GM12865 (cell line): Measurements from ENCODE around the gene SGCD.

Experiments
- DNase-seq: peaks from one replicate; pipeline ENCODE4 v3.0.0; 2010; ENCODE audit warnings: low read depth
- H3K4me3 ChIP-seq: 2 replicates; pipeline ENCODE4 v1.5.1; 2011; ENCODE audit warnings: mild to moderate bottlenecking, low read depth, low read length, control low read depth
- CTCF ChIP-seq: IDR thresholded peaks from 2 replicates; pipeline ENCODE4 v1.5.1; 2011; ENCODE audit warnings: low read length, control low read depth, low read depth, inconsistent platforms; ENCODE audit not compliant: insufficient read depth; ENCODE audit errors: missing control alignments

Gene SGCD

GRCh38 chr5:156435101-156435500, 108.1 kb downstream of the SGCD start:
- no peak overlapping the region for H3K4me3 ChIP-seq
- no peak for DNase-seq
- no peak for TF ChIP-seq CTCF

- no peak overlapping the region for H3K4me3 ChIP-seq
- TF ChIP-seq CTCF: no peak
- no peak for DNase-seq
Observed at GRCh38 chr5:156438076-156438475, 111.1 kb downstream of the SGCD start.

- DNase-seq: no peak
- TF ChIP-seq CTCF: no peak
Observed at GRCh38 chr5:156444753-156445291, 117.9 kb downstream of the SGCD start.

GRCh38 chr5:156446526-156446925, 119.6 kb downstream of the SGCD start:
- no peak for TF ChIP-seq CTCF
- no peak for DNase-seq
- no peak overlapping the region for H3K4me3 ChIP-seq

More at GRCh38 chr5:156444753-156445291, 117.9 kb downstream of the SGCD start:
- H3K4me3 ChIP-seq: no peak overlapping the region

GRCh38 chr5:156450778-156451177, 123.8 kb downstream of the SGCD start:
- TF ChIP-seq CTCF: no peak
- no peak overlapping the region for H3K4me3 ChIP-seq
- DNase-seq: no peak

- DNase-seq: no peak
- no peak for TF ChIP-seq CTCF
- H3K4me3 ChIP-seq: no peak overlapping the region
Observed at GRCh38 chr5:156451505-156451904, 124.5 kb downstream of the SGCD start.

- H3K4me3 ChIP-seq: no peak overlapping the region
- no peak for DNase-seq
- TF ChIP-seq CTCF: no peak
Observed at GRCh38 chr5:156456857-156457256, 129.9 kb downstream of the SGCD start.
